GM19455 (cell line): ENCODE measurements around the gene PTPRA.

Experiments
- ATAC-seq: cut with Tn5 transposase; IDR thresholded peaks from one replicate; pipeline ENCODE4 v1.9.1; 2021; ENCODE audit not compliant: unreplicated experiment

PTPRA gene

DNA sequence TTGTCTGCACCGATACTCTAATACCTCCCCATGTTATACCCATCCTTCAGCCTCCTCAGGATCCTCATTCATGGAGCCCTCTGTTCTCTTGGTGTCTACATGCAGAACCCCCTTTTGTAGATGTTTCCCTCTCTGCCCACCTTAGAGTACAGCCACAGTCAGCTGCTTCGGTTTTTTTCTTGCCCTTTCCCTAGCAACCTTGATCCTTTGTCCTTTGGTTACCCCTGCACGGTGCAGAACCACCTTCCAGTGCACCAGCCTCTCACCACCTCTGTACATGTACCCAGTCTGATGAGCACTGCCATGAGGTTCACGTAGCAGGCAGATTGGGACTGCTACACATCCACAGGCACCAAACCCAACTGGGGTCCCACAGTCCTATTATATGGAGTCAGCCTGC, 25.5 kb upstream of the PTPRA start:
- ATAC-seq: no peak

DNA sequence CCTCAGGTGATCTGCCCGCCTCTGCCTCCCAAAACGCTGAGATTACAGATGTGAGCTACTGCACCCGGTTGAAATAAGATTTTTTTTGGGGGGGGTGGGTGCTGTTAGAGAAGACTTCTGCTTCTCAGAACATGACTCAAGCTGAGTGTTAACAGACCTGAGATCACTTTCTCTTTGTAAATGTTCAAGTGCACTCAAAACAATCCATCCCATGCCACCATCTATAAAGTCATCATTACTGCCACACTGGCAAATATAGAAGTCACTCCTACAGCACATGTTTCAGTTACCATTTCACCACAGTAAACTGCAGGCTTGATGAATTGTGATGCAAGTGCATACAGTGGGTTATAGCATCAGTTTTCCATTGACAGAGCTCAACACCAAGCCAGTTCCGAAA, 23.8 kb upstream of the PTPRA start:
- no peak for ATAC-seq

DNA sequence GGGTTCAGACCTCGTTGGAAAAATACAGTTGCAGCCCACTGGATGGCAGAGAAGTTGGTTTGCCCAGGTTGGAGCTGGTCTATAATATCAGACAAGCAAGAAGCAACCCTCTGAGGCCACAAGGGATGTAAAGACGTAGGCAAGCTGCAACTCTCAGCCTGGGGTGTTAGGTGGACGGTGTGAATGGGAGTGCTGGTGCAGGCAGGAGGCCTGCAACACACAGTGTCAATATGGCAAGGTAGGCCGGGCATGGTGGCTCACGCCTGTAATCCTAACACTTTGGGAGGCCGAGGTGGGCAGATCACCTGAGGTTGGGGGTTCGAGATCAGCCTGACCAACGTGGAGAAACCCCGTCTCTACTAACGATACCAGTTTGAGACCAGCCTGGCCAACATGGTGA, 22.2 kb upstream of the PTPRA start:
- ATAC-seq: no peak

DNA sequence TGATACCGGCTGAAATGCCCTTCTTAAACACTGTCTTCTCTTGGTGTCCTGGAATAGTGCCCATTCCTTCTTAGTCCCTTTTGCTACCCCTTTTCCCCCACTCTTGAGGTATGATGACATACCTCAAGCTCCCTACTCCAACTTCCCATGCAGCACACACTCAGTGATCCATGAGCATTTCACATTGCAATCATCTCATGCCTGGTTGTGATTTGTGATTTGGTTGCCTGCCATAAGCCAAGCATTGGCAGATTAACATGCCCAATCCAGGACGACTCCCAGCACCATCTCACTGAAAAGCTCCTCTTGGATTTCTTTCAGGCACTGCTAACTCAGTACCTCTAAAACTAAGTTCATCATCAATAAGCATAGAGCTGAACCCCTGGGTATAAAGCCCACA, 14.7 kb upstream of the PTPRA start:
- no peak for ATAC-seq

DNA sequence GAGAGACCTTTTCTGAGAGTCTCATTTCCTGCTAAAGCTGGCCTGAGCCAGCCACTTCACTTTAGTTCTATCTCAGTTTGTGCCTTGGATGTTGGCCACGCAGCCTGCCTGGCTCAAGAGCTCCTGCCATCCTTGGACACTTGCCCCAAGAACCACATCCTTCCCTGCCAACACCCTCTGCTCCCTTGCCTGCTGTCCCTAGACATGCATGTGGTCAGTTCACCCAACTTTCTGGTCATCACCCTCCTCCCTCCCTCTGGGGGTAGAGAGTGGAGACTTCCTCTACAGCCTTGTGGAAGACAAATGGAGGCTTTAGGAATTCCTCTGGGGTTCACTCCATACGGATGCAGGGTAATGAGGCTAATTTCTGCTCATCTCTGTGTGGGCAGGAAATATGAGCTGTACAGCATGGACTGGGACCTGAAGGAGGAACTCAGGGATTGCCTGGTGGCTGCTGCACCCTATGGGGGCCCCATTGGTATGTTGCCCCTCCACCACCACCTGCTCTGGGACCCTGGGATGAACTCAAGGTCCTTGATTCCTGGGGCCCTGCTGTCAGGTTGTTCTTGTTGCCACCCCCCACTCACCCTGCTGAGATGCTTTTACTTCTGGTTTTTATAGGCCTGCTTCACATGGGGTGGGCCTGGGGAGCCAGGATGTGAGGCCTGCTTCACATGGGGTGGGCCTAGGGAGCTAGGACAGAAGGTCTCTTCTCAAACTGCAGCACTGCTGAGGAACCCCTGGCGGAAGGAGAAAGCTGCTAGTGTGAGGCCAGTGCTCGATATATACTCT, 13.8 kb upstream of the PTPRA start:
- no peak for ATAC-seq

DNA sequence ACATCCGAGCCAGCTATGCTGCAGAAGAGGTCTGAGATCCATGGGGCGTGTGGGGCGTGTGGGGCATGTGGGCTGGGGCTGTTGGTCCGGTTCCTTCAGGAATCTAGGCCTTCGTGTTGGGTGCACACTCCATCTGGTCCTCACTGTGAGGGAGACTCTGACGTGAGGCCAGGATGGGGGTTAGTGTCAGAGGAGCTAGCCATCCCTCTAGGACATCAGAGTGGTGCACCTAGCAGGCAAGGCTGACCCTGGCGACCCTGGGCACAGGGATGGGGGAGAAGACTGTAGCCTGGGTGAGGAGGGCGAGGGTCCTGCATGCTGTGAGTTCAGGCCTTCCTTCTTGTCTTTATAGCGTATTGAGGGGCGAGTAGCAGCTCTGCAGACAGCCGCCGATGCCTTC, 8.7 kb upstream of the PTPRA start:
- no peak for ATAC-seq

DNA sequence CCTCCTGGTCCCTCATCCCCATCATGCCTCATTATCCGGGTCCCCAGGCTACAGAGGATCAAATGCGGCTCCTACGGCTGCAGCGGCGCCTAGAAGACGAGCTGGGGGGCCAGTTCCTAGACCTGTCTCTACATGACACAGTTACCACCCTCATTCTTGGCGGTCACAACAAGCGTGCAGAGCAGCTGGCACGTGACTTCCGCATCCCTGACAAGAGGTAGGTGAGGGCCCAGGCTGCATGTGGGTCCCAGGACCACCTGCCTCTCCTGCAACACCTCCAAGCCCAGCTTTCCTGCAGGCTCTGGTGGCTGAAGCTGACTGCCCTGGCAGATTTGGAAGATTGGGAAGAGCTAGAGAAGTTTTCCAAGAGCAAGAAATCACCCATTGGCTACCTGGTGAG, 8.2 kb upstream of the PTPRA start:
- no peak for ATAC-seq

DNA sequence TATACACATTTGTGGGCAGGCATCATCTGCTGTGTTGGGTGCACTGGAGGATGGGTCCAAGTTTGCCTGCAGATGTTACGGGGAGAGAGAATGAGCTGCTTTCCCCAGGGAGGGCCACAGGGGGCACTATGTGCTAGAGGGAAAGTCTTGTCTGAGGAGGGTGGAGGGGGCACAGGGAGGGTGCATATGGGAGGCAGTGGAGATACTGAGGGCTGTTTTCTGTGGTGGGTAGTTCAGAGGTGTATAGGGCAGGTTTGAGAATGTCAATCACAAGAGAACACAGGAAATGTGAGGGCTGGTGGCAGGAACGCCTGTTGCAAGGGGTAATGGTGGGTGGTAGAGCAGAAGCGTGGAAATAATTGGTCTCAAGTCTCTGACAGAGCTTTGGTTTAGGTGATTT, 7.7 kb upstream of the PTPRA start:
- no peak for ATAC-seq

DNA sequence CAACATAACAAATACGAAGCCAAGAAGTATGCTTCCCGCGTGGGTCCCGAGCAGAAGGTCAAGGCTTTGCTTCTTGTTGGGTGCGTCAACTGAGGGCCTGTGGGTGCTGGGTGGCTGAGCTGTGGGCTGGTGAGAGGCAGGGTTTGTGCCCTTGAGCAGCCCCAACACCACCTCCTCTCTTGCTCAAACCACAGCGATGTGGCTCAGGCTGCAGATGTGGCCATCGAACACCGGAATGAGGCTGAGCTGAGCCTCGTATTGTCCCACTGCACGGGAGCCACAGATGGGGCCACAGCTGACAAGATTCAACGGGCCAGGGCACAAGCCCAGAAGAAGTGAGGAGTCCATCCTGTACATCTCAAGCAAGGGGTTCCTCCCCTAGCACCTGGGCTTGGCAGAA, 7.0 kb upstream of the PTPRA start:
- no peak for ATAC-seq

DNA sequence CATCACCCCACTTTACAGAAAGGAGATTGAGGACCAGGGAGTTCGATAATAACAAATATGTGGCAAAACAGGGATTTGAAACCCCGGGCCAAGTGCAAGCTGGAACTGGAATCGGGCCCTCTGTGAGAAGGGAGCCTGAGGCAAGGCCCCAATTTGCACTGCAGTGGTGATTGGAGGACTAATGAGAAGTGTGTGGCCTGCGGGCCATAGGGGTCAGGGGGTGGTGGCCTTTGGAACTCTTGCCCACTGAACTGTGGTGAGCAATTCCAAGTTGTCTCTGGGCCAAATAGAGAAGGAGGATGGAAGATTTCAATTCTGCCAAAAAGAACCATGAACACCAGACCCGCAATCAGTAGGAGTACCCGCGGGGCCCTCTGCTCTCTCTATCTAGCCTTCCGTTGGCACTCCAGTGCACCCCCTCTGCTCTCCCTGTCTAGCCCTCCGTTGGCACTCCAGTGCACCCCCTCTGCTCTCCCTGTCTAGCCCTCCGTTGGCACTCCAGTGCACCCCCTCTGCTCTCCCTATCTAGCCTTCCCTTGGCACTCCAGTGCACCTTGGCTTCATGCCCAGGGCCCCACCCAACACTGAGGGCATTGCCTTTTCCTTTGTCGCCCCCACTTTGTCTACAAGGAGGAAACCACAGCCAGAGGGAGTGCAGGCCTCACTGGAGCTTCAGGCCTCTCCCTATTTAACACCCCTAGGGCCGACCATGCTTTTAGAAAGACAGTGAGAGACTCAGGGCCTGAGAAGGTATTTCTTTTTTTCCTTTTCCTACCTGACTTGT, 6.0 kb upstream of the PTPRA start:
- ATAC-seq: no peak

DNA sequence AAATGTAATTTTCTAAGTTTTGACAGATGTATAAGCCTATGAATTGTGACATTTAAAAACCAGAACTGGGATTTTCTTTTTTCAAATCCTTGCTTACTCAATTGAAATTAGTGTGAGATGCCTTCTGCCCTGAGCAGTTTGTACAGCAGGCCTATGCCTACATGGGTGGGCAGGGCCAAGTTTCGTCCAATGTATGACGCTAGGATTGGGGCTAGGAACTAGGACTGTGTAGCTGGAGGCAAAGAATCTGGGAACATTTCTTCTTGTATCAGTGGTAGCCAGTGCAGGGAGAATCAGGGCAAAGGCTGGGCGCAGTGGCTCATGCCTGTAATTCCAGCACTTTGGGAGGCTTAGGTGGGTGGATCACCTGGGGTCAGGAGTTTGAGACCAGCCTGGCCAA, 3.9 kb upstream of the PTPRA start:
- ATAC-seq: no peak

DNA sequence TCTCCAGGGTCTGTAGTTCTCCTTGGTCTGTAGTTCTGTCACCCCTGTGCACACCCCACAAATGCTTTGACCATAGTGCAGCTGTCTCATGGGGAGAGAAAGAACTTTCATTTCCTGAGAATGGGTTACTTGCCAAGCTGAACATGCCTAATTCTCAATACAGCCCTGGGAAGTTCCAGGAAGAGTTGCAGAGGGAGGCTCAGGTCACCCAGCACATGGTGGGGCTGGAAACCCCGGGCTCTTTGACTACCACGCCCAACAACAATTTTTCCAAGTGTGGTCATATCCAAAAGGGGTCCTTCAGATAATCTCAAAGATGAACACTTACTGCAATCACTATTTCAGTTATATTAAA, 2.2 kb upstream of the PTPRA start:
- no peak for ATAC-seq

DNA sequence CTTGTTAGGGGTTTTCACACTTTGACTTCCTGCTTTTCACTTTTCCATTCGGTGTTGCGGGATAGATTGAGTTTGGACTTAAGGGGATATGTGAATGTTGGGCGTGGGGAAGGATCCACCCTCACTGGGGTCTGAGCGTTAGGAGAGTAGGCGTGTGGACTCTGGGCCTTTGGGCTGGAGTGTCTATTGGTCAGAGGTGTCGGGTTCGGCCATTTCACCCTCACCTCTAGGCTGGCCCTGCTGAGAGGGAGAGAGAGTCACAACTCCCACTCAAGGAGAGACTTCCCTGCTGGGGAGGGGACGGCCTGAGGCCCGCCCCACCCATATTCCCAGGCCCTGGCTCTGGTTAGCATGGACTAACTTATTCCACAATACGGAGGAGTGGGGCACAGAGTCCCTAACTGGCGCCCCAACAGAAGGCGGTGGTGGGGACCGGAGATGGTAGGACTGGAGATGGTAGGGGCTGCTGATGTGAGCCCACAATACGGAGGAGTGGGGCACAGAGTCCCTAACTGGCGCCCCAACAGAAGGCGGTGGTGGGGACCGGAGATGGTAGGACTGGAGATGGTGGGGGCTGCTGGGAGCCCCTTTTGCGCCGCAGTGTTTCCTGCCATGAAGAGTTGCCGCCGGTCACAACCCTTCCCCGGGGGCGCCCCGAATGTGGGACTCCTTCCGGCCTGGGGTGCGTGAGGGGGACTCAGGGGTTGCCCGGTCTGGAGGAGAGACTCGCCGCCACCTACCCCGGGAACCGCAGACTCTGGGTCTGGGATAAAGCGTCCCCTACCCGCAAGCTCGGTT, 1.4 kb upstream of the PTPRA start:
- ATAC-seq: no peak

DNA sequence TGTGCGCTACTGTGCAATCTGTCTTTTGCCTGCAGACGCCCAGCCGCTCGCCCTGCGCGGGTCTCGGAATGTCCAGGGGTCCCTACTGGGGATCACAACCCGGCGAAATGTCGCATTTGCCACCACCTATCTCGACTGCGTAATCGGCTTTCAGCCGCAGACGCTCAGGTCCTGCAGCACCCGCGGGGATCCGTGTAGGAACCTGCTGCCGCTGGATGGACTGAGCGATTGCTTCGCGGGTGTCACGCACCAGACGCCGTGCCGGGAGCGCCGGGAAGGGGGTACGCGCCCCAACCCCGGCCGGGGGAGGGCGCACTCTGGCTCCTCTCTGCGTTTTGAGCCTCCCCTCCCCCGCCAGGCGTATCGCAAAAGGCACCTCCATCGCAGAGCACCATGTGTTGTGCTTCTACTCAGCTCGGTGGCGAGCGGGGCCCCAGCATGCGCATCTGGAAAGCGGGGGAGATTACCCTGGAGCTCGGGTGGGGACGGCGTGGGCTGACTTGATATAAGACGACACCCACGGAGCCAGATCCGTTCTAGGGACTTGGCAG, 747 bp upstream of the PTPRA start:
- peak; percentile 26 for ATAC-seq

DNA sequence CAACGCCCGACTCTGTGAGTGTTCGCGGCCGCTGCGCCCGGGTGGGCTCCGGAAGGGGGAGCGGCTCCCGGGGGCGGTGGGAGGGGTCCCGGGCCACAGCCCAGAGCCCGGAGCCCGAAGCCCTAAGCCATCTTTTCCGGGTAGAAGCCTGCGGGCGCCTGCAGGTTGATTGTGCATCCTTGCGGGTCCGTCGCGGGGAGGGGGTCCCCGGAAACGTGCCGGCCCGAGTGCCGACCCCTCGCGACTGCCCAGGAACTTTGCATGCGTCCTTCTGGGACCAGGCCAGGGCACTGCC, 413 bp downstream of the PTPRA start:
- ATAC-seq: peak; percentile 47

DNA sequence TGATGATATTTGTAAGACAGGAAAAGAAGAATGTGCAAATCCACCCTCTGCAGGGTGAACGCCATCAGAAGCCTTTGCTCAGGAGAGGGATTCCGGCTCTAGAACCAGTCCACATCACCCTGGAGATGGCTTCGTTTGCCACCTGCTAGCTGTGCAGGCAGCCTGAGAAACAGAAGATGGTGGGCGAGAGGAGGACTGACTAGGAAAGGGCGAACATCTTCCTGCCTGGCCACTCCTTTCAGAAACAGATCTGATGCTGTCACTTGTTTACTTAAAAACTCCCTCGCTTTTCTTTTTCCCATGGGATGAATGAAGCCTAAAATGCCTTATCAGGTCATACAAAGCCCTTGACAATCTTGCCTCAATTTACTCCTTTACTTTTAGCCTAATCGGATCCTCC, 1.2 kb downstream of the PTPRA start:
- no peak for ATAC-seq

DNA sequence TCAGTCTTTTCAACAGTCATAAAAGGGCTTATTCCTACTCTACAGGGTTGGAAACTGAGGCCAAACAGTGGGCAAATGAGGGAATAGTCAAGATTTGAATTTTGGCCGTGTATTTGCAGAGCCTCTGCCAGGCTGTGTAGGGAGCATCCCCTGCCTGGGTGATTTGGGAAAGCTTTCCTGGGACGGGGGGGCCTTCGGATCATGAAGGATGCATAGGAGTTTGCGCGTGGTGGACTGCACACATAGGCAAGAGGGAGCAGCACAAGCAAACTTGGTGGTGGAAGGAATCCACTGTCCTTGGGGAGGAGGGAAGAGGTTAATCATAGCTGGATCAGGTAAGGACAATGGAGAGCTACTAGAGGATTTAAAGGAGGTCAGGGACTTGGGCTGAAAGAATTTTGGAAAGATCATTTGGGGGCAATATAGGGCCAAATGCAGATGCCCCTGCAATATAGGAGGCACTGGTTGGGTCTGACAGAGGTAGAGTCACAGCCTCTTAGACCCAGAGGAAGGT, 2.5 kb downstream of the PTPRA start:
- no peak for ATAC-seq

DNA sequence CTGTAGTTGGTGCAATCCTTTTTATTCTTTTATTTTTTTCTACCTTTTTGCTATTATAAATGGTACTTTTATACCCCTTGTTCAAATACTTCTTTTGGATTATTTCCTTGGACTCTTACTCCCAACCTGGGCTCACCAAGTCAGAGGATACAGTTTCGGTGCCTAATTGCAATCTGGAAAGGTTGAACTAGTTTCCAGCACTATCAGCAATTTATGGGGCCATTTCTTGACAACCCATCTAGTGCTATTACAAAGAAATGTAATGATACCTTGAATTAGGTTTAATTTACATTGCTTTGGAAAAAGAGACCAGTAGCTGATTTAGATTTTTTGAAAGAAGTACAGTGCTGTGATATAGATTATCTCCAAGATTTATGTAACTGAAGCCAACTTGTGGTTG, 5.2 kb downstream of the PTPRA start:
- no peak for ATAC-seq

DNA sequence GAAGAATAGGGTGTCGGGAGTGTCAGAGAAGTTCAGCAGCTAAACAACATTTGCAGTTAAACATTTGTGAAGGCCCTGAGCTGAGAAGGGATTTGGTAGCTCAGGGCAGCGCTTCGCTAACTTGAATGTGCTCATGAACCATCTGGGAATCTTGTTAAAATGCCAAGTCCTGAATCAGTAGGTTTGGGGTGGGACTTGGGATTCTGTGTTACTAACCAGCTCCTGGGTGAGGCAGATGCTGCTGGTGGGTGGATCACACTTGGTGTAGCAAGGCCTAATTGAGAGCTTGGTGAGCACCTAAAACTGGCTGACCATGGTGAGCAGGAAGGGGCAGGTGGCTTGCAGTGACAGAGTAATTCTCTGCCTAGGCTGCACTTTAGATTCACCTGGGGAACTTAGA, 5.9 kb downstream of the PTPRA start:
- no peak for ATAC-seq

DNA sequence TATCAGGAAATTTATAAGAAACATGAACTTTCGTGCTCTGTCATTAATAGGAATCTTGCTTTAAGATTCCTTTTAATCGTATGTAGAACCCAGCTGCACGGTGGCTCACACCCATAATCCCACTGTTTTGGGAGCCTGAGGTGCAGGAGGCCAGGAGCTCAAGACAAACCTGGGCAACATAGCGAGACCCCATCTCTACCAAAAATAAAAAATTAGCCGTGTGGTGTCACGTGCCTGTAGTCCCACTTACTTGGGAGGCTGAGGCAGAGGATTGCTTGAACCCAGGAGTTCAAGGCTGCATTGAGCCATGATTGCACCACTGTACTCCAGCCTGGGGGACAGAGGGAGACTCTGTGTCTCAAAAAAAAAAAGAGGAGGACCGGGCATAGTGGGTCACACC, 7.4 kb downstream of the PTPRA start:
- no peak for ATAC-seq

DNA sequence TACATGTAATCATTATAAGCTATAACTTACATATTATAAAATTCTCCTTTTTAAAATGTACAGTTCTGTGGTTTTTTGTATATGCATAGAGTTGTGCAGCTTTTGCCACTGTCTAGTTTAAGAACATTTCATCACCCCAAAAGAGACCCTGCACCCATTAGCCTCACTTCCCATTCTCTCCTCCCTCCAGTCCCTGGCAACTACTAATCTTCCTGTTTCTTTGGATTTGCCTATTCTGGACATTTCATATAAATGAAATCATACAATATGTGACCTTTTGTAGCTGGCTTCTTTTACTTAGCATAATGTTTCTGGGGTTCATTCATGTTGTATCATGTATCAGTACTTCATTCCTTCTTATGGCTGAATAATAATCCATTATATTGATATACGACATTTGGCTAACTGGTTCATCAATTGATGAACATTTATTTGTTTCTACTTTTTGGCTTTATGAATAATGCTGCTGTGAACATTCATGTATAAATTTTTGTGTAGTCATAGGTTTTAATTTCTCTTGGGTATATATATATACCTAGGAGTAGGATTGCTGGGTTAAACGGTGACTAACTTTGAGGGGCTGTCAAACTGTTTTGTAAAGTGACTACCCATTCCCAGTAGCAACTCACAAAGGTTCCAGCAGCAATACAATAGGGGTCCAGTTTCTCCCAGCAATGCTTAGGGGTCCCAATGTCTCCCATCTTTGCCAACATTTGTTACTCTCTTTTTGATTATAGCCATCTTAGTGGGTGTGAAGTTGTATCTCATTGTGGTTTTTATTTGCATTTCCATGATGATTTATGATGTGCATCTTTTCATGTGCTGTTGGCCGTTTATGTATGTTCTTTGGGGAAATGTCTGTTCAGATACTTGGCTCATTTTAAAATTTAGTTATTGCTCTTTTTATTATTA, 10.7 kb downstream of the PTPRA start:
- ATAC-seq: no peak
